ENCODE results near the gene RACK1.
A peak's percentile ranks its signal among the peaks of the same experiment; 100 is the strongest.

RACK1 gene

DNA sequence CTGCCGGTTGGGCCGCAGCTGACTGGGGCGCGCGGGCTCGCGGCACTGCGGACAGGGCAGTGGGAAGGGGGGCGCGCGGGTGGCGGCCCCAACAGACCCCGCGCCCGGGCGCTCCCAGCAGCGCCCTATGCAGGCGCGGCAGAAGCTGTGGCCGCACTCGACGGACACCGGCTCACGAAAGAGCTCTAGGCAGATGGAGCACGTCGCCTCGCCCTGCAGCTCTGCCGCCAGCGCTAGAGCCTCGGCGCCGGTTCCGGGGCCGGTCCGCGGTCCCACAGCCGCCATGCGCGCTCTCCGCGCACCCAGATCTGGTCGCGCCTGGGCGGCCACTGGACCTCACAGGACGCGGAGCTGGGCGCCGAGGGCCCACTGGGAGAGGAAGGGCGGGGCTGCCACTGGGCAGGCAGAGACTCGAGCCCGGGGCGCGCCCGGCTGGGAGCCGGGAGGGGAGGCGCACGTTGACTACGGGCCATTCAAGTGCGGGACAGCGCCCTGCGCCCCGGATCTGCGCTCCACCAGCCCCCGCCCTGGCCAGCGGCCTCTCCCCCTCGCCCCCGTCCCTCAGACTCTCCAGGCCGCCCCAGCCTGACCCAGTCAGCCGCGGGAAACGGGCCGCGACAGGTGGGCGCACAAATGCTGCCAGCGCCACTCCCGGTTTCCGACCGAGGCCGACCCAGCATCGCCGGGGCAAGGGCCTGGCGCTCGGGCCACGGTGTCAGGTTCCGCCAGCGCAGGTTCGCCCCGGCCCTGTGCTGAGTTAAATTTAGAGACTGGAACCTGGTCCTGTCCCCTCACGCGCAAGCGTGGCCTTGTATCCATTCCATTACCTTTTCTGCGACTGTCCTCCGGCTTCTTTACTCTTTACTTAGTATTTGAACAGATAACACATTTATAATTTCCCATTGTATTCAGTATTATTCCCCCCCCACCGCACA, 38.6 kb downstream of the RACK1 start, which contains the start of gene TRIM7:
TRIM7 (minus strand) TSS at position 371 of the 935 bp plus-strand sequence; CDS start at position 285, 86 bp downstream.
- no peak for DNase-seq (ENCODE audit: low spot score)
- no CpG with 5 or more reads among the region's 94 CpGs for WGBS, 2 donors (ENCODE audit: extremely low coverage in 2 of 2, insufficient read length in 2 of 2, insufficient replicate concordance in 1 of 2)
- Histone ChIP-seq H2AK5ac (ENCODE audit: low read depth, low read length) (no peak within 1 kb of the TSS), H3K4me1 (ENCODE audit: control insufficient read depth in 2 of 2, insufficient read depth in 1 of 2, low read depth in 1 of 2, low read length in 2 of 2) (peaks cover 3 to 5% of the 10 kb centered on the region in 2 donors), H2AFZ (ENCODE audit: low read length) (peak within 1 kb of the TSS; percentile 87), H4K8ac (ENCODE audit: low read depth, low read length) (no peak within 1 kb of the TSS), H3K4me3 (ENCODE audit: low read length in 2 of 2) (peak within 1 kb of the TSS; percentile 59 to 80), H3K27me3 (ENCODE audit: control insufficient read depth in 3 of 3, insufficient read depth in 3 of 3, low read depth in 1 of 3, low read length in 3 of 3) (peaks cover 14 to 51% (median 42%) of the 10 kb centered on the region in 3 experiments), H3K9me3 (replicated peaks in 1 of 2; ENCODE audit: control insufficient read depth in 2 of 2, insufficient read depth in 1 of 2, low read depth in 1 of 2, low read length in 2 of 2) (no peaks in the 10 kb centered on the region), H3K79me1 (ENCODE audit: low read depth, low read length) (no peaks in the 10 kb centered on the region), H3K18ac (ENCODE audit: low read length) (peak within 1 kb of the TSS; percentile 90), H2BK5ac (ENCODE audit: low read length) (no peak within 1 kb of the TSS), H3K4me2 (ENCODE audit: insufficient read depth, low read length, poor library complexity, severe bottlenecking) (peak within 1 kb of the TSS; percentile 93), H3K4ac (ENCODE audit: low read length) (no peak within 1 kb of the TSS), H3K36me3 (replicated peaks in 1 of 2; ENCODE audit: control insufficient read depth in 2 of 2, insufficient read depth in 2 of 2, low read length in 2 of 2) (no peaks in the 10 kb centered on the region), H3K9ac (ENCODE audit: low read depth, low read length, poor library complexity) (peak within 1 kb of the TSS; percentile 86), H3K27ac (replicated peaks; ENCODE audit: low read length) (no peak within 1 kb of the TSS), H3K14ac (ENCODE audit: low read length) (peak within 1 kb of the TSS; percentile 38), H2BK15ac (ENCODE audit: low read length) (no peak within 1 kb of the TSS), H4K91ac (ENCODE audit: low read depth, low read length, poor library complexity) (no peak within 1 kb of the TSS), H2BK120ac (ENCODE audit: low read depth, low read length) (no peak within 1 kb of the TSS), H2BK12ac (ENCODE audit: low read length) (no peak within 1 kb of the TSS), H3K23ac (ENCODE audit: low read depth, low read length, poor library complexity) (peak within 1 kb of the TSS; percentile 55)

DNA sequence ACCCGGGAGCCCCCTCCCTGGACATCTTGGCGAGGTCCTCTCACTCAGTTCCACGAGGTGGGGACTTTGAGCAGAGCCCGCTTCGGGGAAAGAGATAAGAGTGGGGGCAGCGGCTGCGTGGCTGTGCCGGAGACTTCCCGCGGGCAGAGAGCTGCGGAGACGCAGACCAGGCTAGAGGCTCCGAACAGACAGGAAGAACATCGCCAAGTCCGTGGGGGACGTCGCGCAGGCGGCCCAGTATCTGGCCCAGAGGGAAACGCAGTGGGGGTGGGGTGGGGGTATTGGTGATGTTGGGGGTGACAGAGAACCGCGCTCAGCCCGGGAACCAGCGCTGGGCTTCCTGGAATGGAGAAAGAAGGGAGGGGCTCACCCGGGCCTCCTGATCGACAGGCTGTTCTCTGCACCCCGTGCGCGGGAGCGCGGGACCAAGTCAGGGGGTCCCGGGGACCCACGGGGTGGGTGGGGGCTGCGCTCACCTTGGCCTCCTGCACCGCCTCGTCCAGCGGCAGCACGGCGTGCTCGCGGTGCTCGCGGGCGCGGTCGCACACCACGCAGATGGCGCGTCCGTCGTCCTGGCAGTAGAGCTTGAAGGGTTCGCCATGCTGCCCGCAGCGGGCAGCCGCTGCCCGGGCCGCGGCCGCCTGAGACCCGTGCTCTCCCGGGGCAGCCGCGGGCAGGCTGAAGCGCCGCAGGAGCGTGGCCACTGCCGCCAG, 39.4 kb downstream of the RACK1 start:
- Histone ChIP-seq H3K14ac (ENCODE audit: low read length) (no peak overlapping the region), H4K8ac (ENCODE audit: low read depth, low read length) (no peak overlapping the region), H3K4me1 (ENCODE audit: control insufficient read depth in 2 of 2, insufficient read depth in 1 of 2, low read depth in 1 of 2, low read length in 2 of 2) (peaks cover 4 to 5% of the 10 kb centered on the region in 2 donors), H3K9ac (ENCODE audit: low read depth, low read length, poor library complexity) (peak overlapping the region; percentile 86), H2BK120ac (ENCODE audit: low read depth, low read length) (no peak overlapping the region), H2AK5ac (ENCODE audit: low read depth, low read length) (no peak overlapping the region), H4K91ac (ENCODE audit: low read depth, low read length, poor library complexity) (no peak overlapping the region), H3K36me3 (replicated peaks in 1 of 2; ENCODE audit: control insufficient read depth in 2 of 2, insufficient read depth in 2 of 2, low read length in 2 of 2) (no peaks in the 10 kb centered on the region), H2BK12ac (ENCODE audit: low read length) (no peak overlapping the region), H3K4me3 (ENCODE audit: low read length in 2 of 2) (peak overlapping the region; percentile 59 to 80), H3K27ac (replicated peaks; ENCODE audit: low read length) (no peak overlapping the region), H3K27me3 (ENCODE audit: control insufficient read depth in 3 of 3, insufficient read depth in 3 of 3, low read depth in 1 of 3, low read length in 3 of 3) (peaks cover 14 to 59% (median 42%) of the 10 kb centered on the region in 3 experiments), H2AFZ (ENCODE audit: low read length) (peak overlapping the region; percentile 87), H3K4ac (ENCODE audit: low read length) (no peak overlapping the region), H3K79me1 (ENCODE audit: low read depth, low read length) (no peaks in the 10 kb centered on the region), H2BK5ac (ENCODE audit: low read length) (no peak overlapping the region), H3K18ac (ENCODE audit: low read length) (peak overlapping the region; percentile 76), H3K9me3 (replicated peaks in 1 of 2; ENCODE audit: control insufficient read depth in 2 of 2, insufficient read depth in 1 of 2, low read depth in 1 of 2, low read length in 2 of 2) (no peaks in the 10 kb centered on the region), H3K4me2 (ENCODE audit: insufficient read depth, low read length, poor library complexity, severe bottlenecking) (peak overlapping the region; percentile 93), H3K23ac (ENCODE audit: low read depth, low read length, poor library complexity) (peak overlapping the region; percentile 55), H2BK15ac (ENCODE audit: low read length) (no peak overlapping the region)
- DNase-seq (ENCODE audit: low spot score), result no peak
- WGBS, 2 donors (ENCODE audit: extremely low coverage in 2 of 2, insufficient read length in 2 of 2, insufficient replicate concordance in 1 of 2), result no CpG with 5 or more reads among the region's 67 CpGs

DNA sequence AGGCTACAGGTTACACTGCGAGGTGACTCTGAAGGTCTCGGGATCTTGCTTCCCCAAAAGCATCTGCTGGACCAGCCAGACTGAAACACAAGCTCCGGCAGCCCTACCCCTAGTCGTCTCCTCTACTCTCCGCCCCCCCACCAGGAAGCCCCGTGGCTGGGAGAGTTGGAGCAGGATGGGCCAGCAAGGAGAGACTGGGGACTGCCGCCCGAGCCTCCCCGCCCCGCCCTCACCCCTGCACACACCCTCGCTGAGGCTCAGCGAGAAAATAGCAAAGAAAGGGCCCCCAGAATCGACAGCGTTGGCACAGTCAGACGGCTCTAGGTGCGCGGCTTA, 40.0 kb downstream of the RACK1 start:
- H3K4ac ChIP-seq (ENCODE audit: low read length), result no peak overlapping the region
- H2BK12ac ChIP-seq (ENCODE audit: low read length), result no peak overlapping the region
- H3K9me3 ChIP-seq (replicated peaks in 1 of 2; ENCODE audit: control insufficient read depth in 2 of 2, insufficient read depth in 1 of 2, low read depth in 1 of 2, low read length in 2 of 2), result no peaks in the 10 kb centered on the region
- H3K36me3 ChIP-seq (replicated peaks in 1 of 2; ENCODE audit: control insufficient read depth in 2 of 2, insufficient read depth in 2 of 2, low read length in 2 of 2), result no peaks in the 10 kb centered on the region
- peaks cover 5 to 8% of the 10 kb centered on the region in 2 donors for H3K4me1 ChIP-seq (ENCODE audit: control insufficient read depth in 2 of 2, insufficient read depth in 1 of 2, low read depth in 1 of 2, low read length in 2 of 2)
- H2AFZ ChIP-seq (ENCODE audit: low read length), result peak overlapping the region; percentile 87
- WGBS, 2 donors (ENCODE audit: extremely low coverage in 2 of 2, insufficient read length in 2 of 2, insufficient replicate concordance in 1 of 2), result no CpG with 5 or more reads among the region's 17 CpGs
- H4K91ac ChIP-seq (ENCODE audit: low read depth, low read length, poor library complexity), result no peak overlapping the region
- peak overlapping the region; percentile 86 for H2AK5ac ChIP-seq (ENCODE audit: low read depth, low read length)
- H2BK120ac ChIP-seq (ENCODE audit: low read depth, low read length), result no peak overlapping the region
- no peak overlapping the region for H3K27ac ChIP-seq (replicated peaks; ENCODE audit: low read length)
- no peak for DNase-seq (ENCODE audit: low spot score)
- H3K23ac ChIP-seq (ENCODE audit: low read depth, low read length, poor library complexity), result peak overlapping the region; percentile 29
- no peak overlapping the region for H4K8ac ChIP-seq (ENCODE audit: low read depth, low read length)
- H3K27me3 ChIP-seq (ENCODE audit: control insufficient read depth in 3 of 3, insufficient read depth in 3 of 3, low read depth in 1 of 3, low read length in 3 of 3), result peaks cover 14 to 65% (median 42%) of the 10 kb centered on the region in 3 experiments
- H3K18ac ChIP-seq (ENCODE audit: low read length), result peak overlapping the region; percentile 76
- H2BK15ac ChIP-seq (ENCODE audit: low read length), result no peak overlapping the region
- H3K14ac ChIP-seq (ENCODE audit: low read length), result no peak overlapping the region
- peak overlapping the region; percentile 93 for H3K4me2 ChIP-seq (ENCODE audit: insufficient read depth, low read length, poor library complexity, severe bottlenecking)
- H3K79me1 ChIP-seq (ENCODE audit: low read depth, low read length), result no peaks in the 10 kb centered on the region
- no peak overlapping the region for H2BK5ac ChIP-seq (ENCODE audit: low read length)
- H3K4me3 ChIP-seq (ENCODE audit: low read length in 2 of 2), result peak overlapping the region; percentile 59 to 80
- H3K9ac ChIP-seq (ENCODE audit: low read depth, low read length, poor library complexity), result no peak overlapping the region

All from neuronal stem cell (in vitro differentiated cells).